Inflammatory macrophage (primary cell): ENCODE results near the gene PDGFRB.

ENCODE experiments used
- DNase-seq, 2 donors: peaks; one replicate each; pipeline ENCODE4 v3.0.0-alpha.2; 2020 to 2022

The PDGFRB gene

DNA sequence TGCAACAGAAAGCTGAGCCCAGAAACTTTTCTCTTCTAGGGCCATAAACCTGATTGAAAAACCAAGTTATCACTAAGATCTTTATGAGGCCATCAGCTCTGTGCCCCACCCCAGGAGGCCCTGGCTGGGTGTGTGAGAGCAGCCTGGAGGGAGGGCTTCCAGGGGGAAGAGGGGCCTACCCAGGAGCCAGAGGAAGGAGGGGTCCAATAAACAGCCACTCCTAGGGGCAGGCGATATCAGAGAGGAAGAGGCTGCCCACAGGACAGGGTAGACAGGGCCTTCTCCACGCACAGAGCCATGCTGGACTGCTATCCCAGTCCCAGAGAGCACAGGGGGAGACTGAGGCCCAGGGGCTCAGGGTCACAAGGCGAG is 6.5 kb upstream of the PDGFRB start:
- no peak for DNase-seq

DNA sequence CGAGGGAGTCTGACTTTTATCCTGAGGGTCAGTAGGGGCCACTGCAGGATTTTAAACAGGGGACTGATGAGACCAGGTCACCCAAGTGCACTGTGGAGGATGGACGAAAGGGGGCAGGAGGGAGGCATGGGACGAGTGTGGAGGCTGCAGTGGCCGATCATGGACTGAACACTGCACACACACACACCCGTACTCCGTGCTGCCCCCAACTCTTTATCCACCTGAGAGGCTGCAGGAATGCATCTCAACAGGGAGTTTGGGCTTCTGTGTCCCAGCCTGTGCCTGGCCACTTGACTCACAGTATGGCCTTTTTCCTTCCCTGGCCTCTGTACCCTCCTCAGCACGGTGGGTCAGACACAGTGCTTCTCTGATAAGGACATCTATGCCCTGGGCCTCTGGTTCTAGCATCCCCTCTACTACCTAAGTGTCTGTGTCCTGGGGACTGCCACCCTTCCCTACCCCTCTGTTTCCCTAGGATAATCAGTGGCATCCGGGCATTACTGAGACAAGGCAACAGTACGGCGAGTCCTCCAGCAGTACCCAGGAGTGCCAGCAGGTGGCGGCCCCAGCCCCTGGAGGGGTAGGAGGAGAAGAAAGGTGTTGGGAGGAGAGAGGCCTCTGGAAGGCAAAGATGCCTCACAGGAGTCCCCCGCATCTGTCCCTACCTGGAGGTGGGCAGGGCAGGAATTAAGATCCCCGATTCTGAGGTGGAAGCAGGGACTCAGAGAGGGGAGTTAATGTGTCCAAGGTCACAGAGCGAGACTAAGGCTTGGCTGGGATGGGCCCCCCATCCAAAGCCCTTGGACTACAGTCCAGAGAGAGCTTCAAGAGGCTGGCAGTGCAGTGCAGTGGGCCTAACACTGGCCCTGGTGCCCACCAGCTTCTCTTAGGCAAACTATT is 5.8 kb upstream of the PDGFRB start:
- peak; percentile 68 to 77 for DNase-seq

DNA sequence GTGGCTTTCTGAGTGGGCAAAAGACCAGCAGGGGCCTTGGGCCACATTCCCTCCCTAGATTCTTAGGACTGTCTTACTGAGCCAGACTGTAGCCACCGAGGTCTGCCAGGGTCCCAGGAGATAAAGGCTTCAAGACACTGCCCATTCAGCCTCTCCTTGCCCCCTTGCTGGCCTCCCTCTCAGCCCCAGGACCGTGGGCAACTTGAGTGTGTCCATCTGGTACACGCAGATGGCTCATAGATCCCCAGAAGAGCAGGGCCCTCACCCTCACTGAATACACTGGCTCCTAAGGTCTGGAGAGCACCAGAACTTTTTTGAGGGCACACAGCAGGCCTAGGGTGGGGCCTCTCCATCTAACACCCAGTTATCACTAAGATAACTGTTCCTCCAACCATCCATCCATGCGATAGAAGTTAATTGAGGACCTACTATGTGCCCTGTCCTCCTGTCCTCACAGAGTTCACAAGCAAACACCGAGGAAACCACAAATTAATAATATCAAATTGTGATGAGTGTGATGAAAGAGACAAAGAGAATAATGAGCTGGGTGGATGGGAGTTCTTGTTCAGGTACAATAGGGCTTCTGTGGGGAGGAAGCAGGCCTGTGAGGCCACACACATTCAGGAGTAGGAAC is 4.9 kb upstream of the PDGFRB start:
- DNase-seq, result no peak

DNA sequence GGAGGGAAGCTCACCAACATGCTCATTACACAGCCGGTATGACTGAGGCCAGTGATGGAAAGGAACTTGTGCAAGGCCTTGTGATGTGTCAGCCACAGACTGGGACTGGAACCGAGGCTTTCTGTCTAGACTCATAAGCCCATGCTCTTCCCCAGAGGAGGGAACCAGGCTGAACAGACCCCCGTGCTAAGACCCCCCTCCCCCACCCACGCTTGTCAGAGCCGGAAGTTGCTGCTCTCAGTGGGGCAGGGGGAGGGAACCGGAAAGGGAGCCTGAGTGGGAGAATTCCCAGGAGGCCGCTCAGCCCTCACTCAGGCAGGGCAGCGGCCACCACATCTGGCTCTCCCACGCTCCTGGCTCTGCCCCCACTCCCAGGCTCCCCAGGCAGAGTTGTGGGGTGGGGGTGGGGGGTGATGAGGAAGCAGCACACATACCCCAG is 4.1 kb upstream of the PDGFRB start:
- DNase-seq, result peak; percentile 46 to 74

DNA sequence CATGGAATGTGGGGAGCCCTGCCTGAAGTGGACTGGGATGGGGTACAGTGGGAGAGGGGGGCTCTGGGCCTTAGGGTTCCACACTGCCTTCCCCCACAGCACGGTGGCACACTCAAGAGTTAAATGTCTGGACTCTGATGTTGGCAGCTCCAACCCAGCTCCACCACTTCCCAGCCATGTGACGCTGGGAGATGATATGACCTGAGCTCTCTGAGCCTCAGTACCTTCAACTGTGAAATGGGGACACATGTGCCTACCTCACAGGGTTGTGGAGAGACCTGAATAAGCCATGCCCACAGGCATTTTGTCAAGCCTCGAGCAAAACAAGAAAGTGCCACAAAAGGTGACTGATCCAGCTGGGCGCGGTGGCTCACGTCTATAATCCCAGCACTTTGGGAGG is 3.4 kb upstream of the PDGFRB start:
- no peak for DNase-seq

DNA sequence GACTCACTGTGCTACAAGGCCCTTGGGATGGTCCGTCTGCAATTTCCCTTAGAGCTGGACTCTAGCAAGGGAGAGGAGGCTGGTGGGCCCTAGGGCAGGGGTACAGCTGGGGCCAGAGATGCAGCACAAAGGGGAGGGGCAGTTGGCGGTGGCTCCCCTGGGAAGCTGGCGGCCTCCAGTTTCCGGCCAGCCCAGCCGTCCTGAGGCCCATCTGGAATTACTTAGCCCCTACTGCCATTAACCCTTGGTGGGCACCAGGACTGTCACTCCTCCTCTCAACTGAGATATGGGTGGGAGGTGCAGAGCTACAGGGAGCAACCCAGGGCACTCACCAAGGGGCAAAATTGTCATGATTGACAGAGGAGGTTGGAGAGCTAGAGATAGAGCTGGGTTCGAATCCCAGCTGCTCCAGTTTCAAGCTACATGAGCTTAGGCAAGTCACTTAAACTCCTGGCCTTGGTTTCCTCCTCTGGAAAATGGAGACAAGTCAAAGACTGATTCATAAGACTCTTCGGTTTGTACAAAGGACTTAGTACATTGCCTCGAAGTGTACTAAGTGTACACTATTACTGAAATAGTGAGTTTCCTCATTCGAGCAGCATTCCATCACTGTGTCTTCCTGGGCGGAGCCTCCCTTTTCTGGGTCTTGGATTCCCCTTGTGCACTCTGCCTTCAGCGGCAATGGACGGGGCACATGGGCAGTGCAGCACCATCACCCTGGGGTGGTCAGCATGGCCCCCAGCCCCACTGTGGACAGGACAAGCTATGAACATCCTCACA is 2.7 kb upstream of the PDGFRB start:
- DNase-seq, result no peak

DNA sequence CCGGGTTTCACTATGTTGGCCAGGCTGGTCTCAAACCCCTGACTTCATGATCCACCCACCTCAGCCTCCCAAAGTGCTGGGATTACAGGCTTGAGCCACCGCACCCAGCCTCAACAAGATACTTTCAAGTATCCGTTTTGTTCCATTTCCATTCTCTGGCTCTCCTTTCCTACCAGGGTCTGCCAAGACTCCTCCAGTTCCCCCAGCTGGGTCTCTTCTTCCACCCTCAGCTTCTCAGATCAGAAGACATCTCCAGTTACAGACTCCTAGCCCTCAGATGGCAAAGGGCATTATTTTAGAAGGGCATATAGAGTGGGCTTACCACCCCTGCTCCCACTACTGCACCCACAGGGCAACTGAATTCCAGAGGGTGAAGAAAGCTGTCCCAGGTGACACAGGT is 1.5 kb upstream of the PDGFRB start:
- DNase-seq, result no peak

DNA sequence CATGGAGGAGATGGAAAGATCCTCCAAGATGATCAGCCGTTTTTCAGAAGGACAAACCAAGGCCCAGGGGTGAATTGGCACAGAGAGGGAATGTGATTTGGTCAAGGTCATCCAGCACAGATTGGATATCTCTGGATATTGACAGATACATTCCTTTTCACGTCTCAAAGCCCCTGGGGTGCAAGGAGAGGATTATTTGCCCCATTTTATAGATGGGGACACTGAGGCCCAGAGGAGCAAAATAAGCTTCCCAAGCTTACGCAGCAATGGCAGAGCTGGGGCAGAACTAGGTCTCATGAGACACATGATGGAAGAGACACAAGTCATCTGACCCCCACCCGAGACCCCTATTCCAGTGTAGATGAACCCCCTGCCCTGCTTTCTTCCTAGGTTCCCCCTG is 895 bp upstream of the PDGFRB start:
- DNase-seq, result no peak

DNA sequence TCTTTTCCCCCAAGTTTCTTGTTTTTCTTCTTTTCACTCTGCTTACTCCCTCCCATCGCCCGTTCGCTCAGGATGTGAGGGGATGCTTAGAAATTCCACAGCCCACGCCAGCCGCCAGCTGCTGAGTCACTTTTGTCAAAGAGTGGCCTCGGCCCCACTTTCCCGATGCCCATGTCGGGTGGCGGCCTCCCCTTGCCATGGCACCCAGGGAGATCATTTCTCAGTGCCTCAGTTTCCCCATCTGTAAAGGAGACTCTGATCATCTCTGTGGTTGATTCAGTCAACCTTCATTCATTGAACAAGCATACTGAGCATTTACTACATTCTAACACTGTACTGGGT is 353 bp upstream of the PDGFRB start:
- no peak for DNase-seq

DNA sequence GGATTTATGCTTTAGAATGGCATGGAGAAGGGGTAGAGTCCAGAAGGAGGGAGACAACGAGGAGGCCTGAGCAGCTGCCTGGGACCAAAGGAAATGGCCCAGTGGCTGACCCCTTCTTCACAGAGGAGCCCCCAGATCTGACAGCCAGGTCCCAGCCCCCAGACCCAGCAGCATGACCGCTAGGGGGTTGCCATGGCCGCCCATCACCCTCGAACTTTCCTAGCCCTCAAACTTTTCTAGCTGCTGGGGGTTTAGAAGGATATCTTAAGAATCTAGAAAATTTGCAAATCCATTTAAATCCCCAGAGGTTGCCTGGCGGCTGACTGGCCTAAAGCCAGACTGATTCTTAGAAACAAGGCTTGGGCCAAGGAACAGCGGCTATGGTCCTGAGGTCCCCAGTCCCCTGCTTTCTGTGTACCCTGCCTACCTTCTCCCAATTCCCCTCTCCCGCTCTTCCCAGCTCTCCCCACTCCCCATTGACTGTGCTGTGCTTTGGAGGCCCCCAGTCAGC is 972 bp downstream of the PDGFRB start:
- no peak for DNase-seq

DNA sequence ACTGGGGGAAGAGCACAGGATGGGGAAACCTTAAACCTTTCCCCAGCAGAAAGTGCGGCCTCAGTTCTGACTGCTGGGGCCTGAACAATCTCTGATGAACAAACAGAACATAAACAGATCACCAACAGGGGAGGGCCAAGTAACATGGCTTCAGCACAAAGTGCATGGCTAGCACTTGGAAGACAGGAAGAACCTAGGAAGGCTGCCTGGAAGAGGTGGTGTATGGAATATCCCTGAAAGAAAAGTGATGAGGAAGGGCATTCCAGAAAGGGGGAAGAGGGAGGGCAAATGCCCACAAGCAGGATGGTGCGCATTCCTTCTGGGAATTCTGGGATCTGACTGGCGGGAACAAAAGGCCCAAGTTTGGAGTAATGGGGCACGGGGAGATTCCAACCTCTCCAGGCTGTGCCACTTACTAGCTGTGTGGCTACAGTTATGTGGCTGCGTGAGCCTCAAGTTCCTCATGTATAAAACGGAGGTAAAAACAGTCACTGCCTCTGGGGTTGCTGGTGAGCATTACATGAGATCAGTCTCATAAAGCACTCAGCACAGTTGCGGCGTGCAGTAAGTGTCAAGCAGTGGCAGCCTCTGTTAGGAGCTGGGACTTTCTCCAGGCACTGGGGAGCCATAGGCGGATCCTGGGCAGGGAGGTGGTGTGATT is 1.6 kb downstream of the PDGFRB start:
- peak; percentile 12 to 60 for DNase-seq

DNA sequence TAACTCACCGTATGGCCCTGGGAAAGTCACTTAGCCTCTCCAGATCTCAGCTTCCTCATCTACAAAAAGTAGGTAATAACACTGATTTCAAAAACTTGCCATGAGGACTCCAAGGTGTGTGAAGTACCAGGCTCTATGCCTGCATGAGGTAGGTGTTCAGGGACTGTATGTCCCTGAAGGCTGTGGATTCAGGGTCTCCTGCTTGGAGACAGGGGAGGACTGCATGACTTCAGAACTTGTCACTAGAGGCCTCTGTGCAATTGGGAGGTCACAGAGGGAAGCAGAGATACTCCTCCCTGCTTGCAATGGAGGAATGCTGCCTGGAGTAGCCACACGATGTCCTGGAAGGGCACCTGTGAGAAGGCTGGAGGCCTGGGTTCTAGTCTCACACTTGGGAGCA is 2.2 kb downstream of the PDGFRB start:
- DNase-seq, result no peak

DNA sequence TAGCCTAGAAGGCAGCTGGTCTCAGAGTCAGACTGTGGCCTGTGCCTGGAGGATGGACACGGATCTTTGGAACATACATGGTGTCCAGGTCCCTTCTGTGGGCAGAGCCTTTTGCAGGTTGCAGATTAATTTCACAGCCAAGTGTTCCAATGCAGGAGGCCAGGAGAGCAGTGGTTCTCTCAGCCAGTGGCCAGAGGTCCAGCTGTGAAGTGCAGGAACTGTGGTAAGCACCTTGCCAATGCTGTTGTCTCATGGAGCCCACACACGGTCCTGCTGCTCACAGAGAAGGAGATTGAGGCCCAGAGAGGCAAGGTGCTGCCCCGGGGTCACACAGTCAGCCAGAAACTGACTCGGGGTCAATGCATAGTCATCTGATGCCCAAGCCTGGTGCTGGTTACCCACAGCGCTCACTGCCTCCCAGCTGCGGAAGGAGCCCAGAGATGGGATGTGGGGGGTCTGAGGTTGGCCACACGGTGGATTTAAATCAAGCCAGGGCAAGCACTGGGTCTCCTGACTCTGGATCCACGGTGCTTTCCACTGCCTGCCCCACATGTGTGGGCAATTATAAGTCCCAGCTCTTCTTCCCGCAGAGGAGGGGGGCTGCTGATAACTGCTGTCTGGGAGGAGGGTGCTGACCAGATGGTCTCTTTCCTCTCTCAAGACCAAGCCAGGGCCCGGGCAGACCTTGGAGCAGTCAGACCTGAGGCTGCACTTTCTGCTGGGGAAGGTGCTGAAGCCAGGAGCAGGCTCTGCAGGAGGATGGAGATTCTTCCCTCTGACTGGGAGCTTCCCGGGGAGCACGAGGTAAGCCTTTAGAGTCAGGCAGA is 2.8 kb downstream of the PDGFRB start:
- DNase-seq, result no peak

DNA sequence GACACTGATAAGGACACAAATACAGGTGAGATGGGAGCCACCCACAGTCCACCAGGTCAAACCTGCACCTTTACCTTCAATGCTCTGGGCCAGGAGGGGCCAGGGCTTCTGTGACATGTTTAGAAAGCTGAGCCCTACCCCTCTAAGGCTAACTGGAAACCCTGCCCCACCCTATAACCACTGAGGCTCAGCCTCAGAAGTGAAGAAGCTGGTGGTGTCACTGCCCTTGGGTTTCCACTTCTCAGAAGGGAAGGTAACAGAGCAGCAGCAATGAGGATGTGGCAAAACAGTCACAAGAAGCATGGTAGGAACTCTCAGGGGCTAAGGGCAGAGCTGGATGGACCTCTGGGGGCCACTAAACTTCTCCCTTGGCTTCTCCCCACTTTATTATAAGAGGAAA is 6.0 kb downstream of the PDGFRB start:
- DNase-seq, result no peak

DNA sequence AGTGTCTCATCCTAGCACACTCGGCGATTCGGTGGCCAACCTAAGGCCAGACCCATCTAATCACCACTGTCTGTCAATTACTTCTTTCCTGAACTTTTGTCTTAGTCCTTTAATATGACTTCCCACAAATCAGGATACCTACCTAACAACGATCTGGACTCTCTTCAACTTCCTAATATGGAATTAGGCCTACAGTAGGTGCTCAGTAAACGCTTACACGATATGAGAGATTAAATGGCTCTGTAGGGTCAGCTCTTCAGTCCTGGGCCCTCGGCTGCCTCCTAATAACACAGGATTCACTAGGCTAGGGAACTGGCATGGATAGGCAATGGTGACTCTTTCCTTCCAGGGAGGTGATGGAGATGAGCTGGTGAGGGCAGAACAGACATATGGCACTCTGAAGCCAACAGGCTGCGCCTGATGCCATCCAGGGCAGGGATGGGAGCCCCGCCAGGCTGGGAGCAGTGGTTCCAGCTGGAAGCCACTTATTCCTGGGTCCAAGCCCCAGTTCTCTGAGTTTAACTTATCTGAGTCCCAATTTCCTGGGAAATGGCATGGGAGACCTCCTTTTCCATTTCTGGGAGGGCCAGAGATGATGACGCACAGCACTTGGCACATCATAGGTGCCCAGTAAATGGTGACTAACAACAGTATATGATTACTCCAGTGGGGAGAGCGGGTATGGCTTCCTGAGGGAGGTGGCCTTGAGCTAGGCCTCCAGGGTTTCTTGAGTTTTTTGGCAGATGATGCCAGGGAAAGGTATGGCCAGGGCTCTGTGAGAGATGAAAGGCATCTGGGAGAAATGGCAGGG is 7.3 kb downstream of the PDGFRB start:
- DNase-seq, result no peak

DNA sequence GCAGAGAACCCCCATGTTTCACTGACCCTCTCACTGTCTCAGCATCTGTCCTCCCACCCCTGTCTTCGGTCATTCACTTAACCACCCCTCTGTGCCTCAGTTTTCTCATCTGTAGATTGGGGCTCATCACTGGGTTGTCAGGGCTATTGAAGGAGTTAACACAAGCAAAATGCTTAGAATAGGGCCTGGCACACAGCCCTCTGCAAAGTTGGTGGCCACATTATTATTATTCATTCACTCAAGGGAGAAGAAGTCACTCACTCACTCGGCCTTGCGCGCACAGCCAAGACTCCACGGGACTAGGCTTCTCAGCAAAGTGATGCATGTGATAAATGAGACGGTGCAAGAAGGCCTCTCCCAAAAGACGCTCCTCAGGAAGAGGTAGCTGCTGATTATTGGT is 8.0 kb downstream of the PDGFRB start:
- DNase-seq, result no peak

DNA sequence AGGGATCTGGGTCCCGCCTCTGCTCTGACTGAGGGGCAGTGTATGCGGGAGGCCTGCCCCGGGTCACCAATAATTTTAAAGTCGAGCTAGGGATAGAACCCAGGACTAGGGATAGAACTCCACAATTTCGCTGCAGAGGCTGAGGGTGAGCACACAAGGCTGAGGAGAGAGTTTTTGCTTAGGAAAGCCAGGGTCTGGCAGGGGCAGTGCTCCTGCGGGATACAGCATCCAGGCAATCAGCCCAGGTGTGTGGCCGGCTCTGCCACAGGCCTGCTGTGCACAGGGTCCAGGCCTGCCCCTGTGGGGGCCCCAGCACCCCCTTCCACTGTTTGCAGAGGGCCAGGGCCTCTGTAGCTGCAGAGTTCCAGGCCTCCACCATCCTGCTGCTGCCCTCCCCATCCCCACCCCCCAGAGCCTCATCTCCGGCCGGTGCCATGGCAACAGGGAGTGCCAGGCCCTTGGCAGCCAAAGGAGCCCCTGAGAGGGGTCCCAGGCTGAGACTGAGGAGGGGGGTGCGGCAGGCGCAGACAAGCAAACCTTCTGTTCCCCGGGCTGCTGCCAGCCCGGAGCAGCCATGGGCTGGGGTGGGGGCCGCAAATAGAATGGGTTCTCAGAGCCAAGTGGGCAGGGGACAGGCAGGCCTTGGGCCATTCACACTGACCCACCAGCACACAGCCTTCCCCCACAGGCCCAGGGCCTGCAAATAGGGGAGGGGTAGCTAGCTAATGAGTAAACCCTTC is 8.6 kb downstream of the PDGFRB start:
- DNase-seq, result no peak

DNA sequence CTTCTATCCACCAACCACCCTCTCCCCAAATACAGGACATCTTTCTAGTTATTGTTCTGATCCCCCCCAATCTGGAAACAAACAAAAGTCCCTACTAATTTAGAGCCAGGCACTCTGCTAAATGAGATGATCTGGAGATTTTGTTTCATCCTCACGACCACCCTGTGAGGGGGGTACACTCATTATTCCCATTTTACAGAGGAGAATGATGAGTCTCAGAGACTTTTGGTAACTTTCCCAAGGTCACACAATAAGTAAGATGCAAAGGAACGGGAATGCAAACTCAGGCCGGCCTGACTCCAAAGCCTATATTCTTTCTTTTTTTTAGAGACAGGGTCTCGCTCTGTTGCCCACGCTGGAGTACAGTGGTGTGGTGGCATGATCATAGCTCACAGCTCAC is 9.4 kb downstream of the PDGFRB start:
- DNase-seq, result no peak

DNA sequence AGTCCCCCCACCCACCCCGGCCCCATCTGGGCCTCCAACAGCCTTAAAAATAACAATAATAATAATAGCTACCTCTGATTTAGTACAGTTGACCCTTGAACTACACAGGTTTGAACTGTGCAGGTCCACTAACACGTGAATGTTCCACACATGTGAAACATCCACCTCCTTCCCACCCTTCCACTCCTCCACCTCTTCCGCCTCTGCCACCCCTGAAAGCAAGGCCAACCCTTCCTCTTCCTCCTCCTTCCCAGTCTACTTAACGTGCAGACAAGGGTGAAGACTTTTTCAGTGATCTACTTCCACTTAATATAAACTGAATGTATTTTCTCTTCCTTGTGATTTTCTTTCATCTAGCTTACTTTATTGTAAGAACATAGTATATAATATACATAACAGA is 10.8 kb downstream of the PDGFRB start:
- DNase-seq, result peak; percentile 33 to 35

DNA sequence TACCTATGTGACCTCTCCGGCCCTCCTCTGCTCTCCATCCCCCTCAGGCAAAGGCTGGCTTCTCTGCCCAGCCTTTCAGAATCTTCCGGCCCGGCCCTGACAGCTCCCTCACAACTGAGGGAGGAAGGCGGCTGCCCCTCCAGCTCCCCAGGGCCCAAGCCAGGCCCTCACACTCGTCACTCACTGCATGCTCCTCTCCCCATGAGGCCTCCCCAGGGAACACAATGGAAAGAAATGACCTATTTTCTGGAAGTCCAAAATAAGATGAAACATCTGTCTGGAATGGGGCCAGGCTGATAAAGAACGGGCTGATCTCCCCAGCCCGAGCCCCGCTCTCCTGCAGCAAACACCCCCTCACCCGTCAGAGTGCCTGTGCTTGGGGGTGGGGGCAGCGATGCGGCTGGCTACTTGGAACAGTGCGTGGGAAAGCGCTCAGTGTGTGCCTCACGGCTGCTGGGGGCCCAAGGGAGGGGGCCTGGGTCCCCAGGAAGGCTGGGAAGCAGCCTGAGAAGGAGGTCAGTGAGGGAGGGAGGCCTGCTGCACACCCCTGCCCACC is 11.3 kb downstream of the PDGFRB start:
- DNase-seq, result no peak
